NCI-H1105 (cell line): Measurements from ENCODE around the gene TMCC1.
"Not testable (repeated sequence)": the region's sequence is repeated elsewhere in the genome, so short reads cannot be mapped to it uniquely, and the experiment has no call there.

Experiments used
- DNase-seq: peaks from one replicate; lab custom pipeline; 2025; lab: John Stamatoyannopoulos, UW

Gene TMCC1

GRCh38 chr3:129622933-129623332 lies 270.6 kb downstream of the TMCC1 start:
- no peak for DNase-seq

GRCh38 chr3:129622226-129622874 lies 271.2 kb downstream of the TMCC1 start:
- DNase-seq = no peak

DNA sequence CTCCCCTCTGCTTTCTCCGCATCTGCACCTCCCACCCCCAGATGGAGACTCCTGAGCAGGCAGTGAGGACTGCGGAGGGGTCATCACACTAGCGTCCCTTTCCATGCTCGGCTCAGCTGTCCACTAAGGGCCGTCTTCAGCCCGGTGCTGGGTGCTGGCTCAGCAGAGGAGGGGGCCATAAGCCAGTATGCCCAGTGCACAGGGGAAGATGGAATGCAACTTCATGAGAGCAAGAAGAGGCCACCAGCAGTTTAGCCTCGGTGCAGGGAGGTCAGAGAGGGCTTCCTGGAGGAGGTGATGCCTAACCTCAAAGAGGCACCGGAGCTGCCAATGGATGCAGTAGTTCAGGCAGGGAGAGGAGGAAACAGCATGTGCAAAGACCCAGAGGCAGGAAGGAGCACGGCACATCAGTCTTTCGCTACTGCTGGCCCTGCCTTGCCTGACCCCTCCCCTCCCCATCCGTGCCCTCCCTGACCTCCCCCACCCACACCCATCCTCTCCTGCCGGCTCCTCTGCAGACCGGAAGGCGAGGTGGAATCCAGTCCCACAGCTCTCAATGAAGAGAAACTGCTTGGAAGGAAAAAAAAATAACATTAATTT lies 271.8 kb downstream of the TMCC1 start:
- no peak for DNase-seq

DNA sequence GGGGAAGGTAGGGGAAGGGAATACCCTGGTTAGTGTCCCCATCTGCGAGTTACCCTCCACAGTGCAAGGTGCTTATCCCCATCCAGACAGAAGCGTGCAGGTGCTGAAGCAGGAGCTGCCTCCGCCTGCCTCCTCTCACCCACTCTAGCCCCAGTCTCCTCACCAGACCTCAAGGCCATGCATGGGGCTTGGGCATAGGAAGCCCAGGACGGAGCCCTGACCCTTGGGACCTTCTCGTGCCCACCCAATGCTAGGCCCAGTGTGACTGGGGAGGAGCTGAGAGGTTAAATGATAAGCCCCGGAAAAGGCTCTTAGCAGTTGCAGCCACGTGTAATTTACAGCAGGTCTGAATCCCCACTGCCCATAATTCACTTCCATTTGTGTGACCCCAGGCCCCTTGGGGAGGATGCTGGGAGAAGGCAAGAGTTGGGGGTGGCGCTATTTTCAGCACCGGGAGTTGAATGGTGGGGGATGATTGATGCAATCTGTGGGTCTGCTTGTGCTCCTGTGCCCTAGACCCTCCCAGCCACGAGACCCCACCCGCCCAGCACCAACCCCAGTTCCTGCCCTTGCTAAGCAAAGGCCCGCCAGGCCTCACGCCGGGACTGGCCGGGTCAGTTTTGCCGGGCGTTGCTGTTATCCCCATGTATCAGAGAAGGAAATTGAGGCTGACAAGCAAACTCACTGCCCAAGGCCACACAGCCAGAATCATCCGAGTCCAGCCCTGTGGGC lies 272.5 kb downstream of the TMCC1 start:
- no peak for DNase-seq

DNA sequence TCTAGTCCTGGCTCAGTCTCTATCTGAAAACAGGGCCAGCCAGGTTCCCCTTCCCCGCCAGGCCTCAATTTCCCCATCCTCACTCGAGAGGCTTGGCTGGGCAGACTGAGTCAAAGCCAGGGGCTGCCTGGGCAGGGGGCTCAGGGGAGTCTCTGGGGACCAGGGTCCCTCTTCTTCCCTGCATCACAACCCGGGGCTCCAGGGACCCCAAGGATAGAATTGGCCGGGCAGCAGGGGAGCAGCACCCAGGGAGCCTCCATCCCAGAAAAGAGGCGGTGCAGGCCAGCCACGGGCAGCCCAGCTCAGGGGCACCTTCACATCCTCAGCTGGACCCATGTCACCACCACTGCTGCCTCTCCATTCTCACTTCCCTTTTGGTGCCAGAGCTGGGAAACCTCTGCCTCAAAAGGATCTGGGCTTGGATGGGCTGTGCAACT lies 273.8 kb downstream of the TMCC1 start:
- DNase-seq = no peak

DNA sequence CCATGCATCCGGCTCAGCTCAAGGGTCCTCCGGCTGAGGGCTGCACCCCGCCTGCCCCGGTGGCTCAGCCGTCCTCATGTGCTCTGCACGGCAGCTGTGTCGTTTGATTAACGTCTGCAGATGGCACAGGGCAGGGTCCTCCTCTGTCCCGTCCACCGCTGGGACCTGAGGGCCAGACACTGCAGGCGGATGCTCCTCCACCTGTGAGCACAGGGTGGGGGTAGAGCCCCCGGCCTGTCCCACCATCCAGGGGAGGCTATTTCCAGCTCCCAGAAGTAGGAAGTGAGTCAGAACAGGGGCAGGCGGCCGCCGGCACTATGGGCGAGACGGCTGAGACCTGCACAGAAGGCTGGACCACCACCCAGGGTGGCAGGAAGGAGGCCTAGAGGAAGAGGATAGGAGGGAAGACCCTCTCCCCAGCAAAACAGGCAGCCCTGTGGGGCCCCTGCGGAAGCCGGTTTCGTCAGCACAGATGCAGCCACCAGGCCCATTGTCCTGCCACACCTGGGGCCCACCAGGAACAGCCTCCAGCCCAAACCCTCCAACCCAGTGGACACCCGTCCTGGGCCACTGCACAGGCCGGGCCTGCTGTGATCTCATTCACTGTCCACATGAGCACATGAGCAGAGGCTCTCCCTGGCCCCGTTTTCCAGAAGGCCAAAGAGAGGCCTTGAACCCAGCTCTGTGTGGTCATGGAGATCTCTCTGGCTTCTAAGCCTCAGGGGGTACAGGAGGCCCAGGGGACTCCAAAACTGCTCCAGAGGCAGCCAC lies 274.4 kb downstream of the TMCC1 start:
- no peak for DNase-seq

DNA sequence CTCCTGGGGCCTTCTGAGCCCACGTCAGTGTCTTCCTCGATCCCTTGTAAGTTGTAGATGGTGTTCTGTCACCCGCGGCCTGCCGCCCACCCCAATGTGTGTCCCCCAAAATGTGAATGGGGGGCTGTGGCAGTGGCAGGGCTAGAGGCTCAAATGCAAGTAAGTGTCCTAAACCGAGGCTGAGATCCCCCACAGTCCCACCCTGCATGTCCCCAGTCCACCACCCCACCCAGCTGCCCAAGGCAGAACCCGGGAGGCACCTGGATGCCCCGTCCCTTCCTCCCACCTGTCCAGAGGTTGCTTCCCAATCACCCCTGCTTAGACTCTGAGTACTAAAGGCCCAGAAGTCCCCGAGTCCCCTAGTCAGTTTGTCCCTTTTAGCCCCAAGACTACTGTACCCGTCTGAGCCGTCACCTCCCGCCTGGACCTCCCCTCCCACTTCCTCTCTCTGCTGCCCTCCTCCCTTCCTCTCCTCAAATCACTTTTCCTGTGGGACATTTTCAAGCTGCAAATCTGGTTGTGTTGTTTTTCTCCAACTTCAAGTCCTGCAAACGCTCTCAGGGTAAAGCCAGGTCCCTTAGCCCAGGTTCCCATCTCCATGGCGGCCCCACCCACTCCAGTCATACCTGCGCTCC lies 275.2 kb downstream of the TMCC1 start:
- DNase-seq = no peak

DNA sequence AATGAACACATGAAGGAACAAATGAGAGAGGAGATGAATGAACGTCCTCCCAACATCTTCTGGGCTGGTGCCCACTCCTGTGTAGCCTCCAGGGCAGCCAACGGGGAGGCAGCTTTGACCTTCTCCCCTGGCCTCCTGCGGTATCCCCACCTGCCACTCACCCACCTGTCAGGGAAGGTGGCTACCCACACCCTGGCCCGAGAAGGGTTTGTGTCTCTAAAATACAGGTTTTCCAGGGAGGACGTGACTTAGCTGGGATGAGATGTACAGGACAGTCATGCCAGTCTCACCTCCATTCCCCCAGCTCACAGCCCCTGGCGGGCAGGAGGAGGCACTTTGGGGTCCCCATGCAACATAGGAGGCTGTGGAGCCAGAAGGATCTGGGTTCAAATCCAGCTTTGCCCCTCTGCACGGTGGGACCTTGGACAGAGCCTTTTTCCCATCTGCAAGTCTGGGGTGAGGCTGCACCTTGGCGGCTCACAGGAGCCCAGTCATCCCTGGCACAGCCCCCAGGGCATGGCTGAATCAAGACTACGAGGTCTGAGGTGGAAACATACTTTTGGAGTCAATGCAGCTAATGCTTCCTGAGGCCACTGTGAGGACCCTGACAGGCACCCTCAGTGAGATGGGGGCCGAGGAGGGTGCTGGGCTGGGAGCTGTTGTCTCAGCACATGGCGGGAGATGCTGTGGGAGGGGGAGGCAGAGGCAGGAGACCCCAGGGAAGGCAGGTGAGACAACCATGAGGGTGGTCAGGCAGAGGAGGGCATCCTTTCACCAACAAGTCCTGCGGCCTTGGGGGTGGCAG lies 275.9 kb downstream of the TMCC1 start:
- no peak for DNase-seq

- DNase-seq = no peak
These were observed 276.8 kb downstream of the TMCC1 start for GRCh38 chr3:129616713-129617112.

GRCh38 chr3:129616291-129616690 lies 277.2 kb downstream of the TMCC1 start:
- DNase-seq = no peak

DNA sequence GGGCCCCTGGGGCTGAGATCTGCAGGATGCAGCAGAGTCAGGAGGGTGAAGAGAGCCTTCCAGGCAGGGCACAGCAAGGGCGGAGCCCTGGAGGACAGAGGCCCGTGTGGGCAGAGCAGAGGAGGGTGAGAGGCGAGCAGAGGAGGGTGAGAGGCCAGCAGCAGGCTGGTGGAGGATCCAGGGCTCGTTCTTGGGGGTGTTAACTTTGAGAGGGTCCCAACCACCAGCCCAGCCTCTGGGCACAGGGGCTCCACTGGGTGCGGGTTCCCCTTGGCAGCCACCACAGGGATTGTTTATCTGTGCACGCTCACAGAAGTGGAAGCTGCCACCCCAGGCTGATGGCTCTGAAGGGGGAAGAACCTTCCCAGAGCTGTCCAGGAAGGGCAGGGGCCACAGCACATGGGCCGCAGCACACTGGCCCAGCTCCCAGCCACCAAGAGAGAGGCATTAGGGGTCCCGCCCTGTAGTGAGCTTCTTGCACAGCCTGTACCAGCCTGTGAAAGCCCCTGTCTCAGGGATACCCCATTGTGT lies 277.7 kb downstream of the TMCC1 start:
- DNase-seq = no peak

DNA sequence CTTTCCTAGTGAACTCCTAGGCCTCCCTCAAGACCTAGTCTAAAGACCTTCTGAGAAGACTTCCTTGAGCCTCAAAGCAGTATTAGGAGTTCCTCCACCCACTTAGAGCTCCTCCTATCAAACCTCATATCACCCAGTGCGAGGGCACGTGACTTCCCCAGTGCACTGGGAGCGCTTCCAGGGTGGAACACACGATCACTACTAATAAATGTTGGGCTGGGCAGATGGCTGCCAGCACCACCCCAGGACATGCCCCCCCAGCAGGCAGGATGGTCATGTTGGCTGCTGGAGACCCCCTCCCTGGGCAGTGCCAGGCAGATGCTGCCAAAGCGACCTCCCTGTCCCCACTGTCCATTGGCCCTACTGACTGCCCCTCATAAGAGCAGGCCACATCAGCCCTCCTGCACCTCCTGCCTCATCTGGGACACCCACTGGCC lies 278.6 kb downstream of the TMCC1 start:
- no peak for DNase-seq

DNA sequence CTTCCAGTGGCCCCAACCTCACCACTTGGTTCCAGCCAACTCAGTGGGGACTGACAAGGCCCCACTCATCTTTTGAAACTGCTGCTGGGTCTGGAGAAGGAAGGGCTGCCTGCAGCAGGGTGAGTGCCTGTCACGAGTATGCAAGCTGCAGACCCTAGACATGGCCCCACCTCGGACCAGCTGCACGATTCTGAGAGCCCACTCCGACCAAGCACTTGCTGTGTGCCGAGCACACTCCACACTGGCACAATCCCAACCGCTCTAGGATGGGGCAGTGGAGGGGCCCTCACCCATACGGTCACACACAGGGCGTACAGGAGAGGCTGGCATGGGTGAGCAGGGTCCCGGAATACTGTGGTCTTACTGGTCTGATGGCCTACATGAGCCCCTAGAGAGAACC lies 279.1 kb downstream of the TMCC1 start:
- no peak for DNase-seq

- DNase-seq = no peak
These were observed 280.2 kb downstream of the TMCC1 start for GRCh38 chr3:129613367-129613740.

GRCh38 chr3:129612534-129613366 lies 280.8 kb downstream of the TMCC1 start:
- no peak for DNase-seq

DNA sequence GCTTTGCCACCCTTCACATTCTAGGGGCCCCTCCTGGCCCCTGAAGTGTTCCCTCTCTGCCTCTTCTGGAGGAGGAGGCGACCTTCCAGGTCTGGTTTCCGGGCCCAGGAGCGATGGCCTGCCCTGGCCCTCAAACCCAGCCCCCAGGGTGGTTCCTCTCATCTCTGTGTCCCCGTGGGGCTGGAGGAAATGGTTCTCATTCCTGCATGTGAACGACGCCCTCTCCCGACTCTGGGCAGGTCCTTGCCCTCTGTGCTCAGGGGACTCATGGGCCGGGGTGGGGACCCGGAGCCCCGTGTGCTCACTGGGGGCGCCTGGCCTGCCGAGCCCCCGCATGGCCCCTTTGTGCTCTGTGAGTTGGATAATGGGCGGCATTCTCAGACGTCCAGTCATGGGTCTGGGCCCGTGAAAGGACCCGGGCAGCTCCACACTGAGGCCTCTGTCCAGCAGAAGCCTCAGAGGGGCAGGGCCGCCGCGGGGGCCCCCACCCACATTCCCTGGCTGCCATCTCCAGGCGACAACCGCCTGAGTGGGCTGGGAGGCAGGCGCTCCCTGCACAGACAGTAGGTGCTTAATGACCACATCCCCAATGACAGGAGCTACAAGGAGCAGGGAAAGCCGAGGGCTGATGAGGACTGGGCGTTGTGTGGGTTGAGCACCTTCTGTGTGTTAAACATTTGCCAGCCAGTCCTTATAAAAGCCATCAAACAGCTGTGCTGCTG lies 281.5 kb downstream of the TMCC1 start:
- DNase-seq = no peak

- no peak for DNase-seq
These were observed 282.1 kb downstream of the TMCC1 start for GRCh38 chr3:129611446-129611800.

GRCh38 chr3:129610794-129611445 lies 282.6 kb downstream of the TMCC1 start:
- not testable (repeated sequence) for DNase-seq

DNA sequence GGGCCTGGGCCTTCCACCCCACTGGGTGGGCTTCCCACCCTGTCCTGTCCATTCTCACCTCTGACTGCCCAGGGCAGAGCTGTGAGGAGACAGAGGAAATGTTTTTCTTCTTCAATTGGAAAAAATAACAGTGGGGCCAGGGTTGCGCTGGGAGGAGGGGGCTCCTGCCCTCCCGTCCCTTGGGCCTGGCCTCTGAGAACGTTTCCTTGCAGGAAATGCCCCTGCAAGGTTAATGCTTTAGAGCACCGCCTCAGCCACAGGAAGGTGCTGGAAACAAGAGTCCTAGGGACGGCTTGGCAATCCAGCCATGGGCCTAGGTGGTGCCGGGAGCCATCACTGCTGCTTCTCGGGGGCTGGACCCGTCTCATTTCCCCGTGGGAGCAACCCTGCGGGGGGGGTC lies 283.2 kb downstream of the TMCC1 start:
- no peak for DNase-seq
